Measurements from ENCODE around the gene TECPR1. TPM values are rescaled to one million over a fixed set of nuclear protein-coding genes. Genes with fewer than 3 reads are reported as not detected.

Gene TECPR1
- total and polyA plus RNA-seq, 2 donors (not counting 1 experiment from before 2014, with no cell fraction given) = 20.9 to 52.2 TPM

DNA sequence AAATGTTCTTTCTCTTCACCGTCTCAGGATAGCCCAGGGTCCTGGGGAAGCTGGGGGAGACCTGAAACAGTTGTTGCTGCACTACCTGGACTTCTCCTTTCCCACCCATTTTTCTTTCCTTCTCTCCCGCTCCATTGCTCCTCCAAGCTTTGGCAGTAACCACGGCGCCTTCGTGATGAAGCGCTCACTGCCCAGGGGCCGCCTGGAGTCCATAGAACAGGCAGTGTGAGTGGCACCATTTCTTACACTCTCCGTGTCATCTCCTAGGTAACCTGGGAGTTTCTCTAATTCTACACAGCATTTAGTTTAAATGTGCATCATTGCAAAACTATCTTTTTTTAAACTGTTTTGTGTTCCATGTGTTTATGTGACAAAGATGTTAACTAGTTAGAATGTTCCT lies 81.1 kb downstream of the TECPR1 start:
- H3K27ac Mint-ChIP-seq = no peak overlapping the region
- intact Hi-C loops (cut with micrococcal nuclease) = no loop called here
- ChIA-PET CTCF (interaction anchor here (0.6 to 11.3 kb wide), 4 partner anchors 65 to 187 kb away, joined by 3 to 383 read pairs (median 3); no protein-coding TSS in a partner anchor), POLR2A (no interaction called here)
- no peak for TF ChIP-seq EZH2 (IDR thresholded peaks at IDR 0.05; ENCODE audit: borderline replicate concordance, insufficient read depth, low read depth, low read length, poor library complexity, severe bottlenecking)
- TF ChIP-seq, protein P1, sequence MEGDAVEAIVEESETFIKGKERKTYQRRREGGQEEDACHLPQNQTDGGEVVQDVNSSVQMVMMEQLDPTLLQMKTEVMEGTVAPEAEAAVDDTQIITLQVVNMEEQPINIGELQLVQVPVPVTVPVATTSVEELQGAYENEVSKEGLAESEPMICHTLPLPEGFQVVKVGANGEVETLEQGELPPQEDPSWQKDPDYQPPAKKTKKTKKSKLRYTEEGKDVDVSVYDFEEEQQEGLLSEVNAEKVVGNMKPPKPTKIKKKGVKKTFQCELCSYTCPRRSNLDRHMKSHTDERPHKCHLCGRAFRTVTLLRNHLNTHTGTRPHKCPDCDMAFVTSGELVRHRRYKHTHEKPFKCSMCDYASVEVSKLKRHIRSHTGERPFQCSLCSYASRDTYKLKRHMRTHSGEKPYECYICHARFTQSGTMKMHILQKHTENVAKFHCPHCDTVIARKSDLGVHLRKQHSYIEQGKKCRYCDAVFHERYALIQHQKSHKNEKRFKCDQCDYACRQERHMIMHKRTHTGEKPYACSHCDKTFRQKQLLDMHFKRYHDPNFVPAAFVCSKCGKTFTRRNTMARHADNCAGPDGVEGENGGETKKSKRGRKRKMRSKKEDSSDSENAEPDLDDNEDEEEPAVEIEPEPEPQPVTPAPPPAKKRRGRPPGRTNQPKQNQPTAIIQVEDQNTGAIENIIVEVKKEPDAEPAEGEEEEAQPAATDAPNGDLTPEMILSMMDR (IDR thresholded peaks at IDR 0.05) = no peak
- no peak overlapping the region for H2AFZ ChIP-seq (ENCODE audit: insufficient read depth, low read depth, low read length, poor library complexity, severe bottlenecking)
- peaks cover 11% of the 10 kb centered on the region for H3K4me1 Mint-ChIP-seq
- H3K9me3 ChIP-seq (ENCODE audit: control extremely low read depth in 1 of 3, control insufficient read depth in 2 of 3, insufficient read depth in 1 of 3, low read length in 2 of 3) = no peaks in the 10 kb centered on the region
- no peak overlapping the region for H3K27ac ChIP-seq (ENCODE audit: low read length in 2 of 2)
- H3K79me2 ChIP-seq (ENCODE audit: control insufficient read depth, insufficient read depth, low read length) = peaks cover under 1% of the 10 kb centered on the region
- no peak overlapping the region for H3K9ac ChIP-seq (ENCODE audit: low read length)
- H3K36me3 ChIP-seq (replicated peaks in 1 of 2; ENCODE audit: control extremely low read depth in 1 of 2, control insufficient read depth in 1 of 2, extremely low read depth in 1 of 2, insufficient read depth in 2 of 2, low read length in 1 of 2) = peaks cover 0 to 5% of the 10 kb centered on the region in 2 experiments
- peaks cover 24% of the 10 kb centered on the region for H4K20me1 ChIP-seq (ENCODE audit: control insufficient read depth, insufficient read depth, low read length, poor library complexity, severe bottlenecking)
- 100% methylated on average over 5 of the region's 8 CpGs for WGBS (ENCODE audit: insufficient coverage)
- DNase-seq (no peak), ATAC-seq (ENCODE audit: low read depth) (no peak)
- H3K4me1 ChIP-seq (ENCODE audit: control insufficient read depth in 2 of 2, insufficient read depth in 2 of 2, low read length in 2 of 2) = peaks cover 0 to 6% of the 10 kb centered on the region in 2 donors
- no peaks in the 10 kb centered on the region for H3K27me3 ChIP-seq (replicated peaks in 1 of 4; ENCODE audit: control extremely low read depth in 1 of 4, control insufficient read depth in 3 of 4, insufficient read depth in 4 of 4, low read length in 3 of 4)
- H3K4me3 ChIP-seq (ENCODE audit: control extremely low read depth in 1 of 5, extremely low read depth in 1 of 5, insufficient read depth in 1 of 5, low read depth in 2 of 5, low read length in 4 of 5) = no peak overlapping the region
- no peak overlapping the region for H3K4me2 ChIP-seq (replicated peaks; ENCODE audit: low read depth, low read length, poor library complexity, severe bottlenecking)
- peaks cover 4% of the 10 kb centered on the region for H3K27me3 Mint-ChIP-seq
- no peak overlapping the region for H3K4me3 Mint-ChIP-seq
- no peaks in the 10 kb centered on the region for H3K9me3 Mint-ChIP-seq (ENCODE audit: insufficient read depth)

DNA sequence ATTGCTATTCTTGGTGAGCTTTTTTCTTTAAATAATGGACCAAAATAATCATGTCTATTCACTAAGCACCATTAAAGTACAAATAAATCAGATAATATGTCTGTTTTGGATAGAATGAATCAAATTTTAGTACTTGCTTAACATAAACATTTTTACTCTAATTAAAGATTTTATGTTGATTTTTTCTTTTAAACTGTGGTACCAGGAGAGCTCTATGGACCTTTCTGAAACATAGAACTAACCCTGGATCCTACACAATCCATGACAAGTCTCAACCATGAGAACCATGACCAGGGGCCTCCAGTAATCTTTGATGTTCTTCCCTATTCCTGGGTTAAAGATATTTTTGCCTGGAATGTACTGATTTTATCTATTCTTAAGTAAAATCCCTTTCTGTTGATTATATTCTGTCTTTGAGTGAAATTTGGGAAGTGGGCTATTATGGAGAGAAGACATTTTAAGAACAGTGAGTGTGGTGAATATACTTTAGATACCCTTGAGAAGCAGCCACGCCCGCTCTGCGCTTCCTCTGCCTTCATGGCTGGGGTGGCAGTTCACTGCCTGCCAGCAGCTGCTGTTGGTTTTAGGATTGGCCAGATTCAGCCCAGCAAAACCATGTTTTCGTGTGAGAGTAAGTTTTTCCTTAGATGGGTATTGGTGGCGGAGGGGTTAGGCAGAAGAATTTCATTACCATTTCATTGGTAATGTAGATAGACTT lies 83.0 kb downstream of the TECPR1 start:
- POLR2A ChIA-PET = interaction anchor here (1.1 kb wide), 1 partner anchor 147 kb away, joined by 5 read pairs; no protein-coding TSS in a partner anchor
- ATAC-seq (ENCODE audit: low read depth) = no peak

More for the DNA sequence above, 83.0 kb downstream of the TECPR1 start:
- Histone ChIP-seq H3K4me3 (ENCODE audit: control extremely low read depth in 1 of 5, extremely low read depth in 1 of 5, insufficient read depth in 1 of 5, low read depth in 2 of 5, low read length in 4 of 5) (no peak overlapping the region), H3K4me2 (replicated peaks; ENCODE audit: low read depth, low read length, poor library complexity, severe bottlenecking) (no peak overlapping the region), H3K79me2 (ENCODE audit: control insufficient read depth, insufficient read depth, low read length) (peaks cover 4% of the 10 kb centered on the region), H2AFZ (ENCODE audit: insufficient read depth, low read depth, low read length, poor library complexity, severe bottlenecking) (no peak overlapping the region), H3K27ac (ENCODE audit: low read length in 2 of 2) (no peak overlapping the region), H3K27me3 (replicated peaks in 1 of 4; ENCODE audit: control extremely low read depth in 1 of 4, control insufficient read depth in 3 of 4, insufficient read depth in 4 of 4, low read length in 3 of 4) (peaks cover 0 to 4% (median 0%) of the 10 kb centered on the region in 4 experiments), H3K36me3 (replicated peaks in 1 of 2; ENCODE audit: control extremely low read depth in 1 of 2, control insufficient read depth in 1 of 2, extremely low read depth in 1 of 2, insufficient read depth in 2 of 2, low read length in 1 of 2) (no peaks in the 10 kb centered on the region), H3K9ac (ENCODE audit: low read length) (no peak overlapping the region), H4K20me1 (ENCODE audit: control insufficient read depth, insufficient read depth, low read length, poor library complexity, severe bottlenecking) (peaks cover 41% of the 10 kb centered on the region), H3K4me1 (ENCODE audit: control insufficient read depth in 2 of 2, insufficient read depth in 2 of 2, low read length in 2 of 2) (peaks cover 0 to 6% of the 10 kb centered on the region in 2 donors), H3K9me3 (ENCODE audit: control extremely low read depth in 1 of 3, control insufficient read depth in 2 of 3, insufficient read depth in 1 of 3, low read length in 2 of 3) (no peaks in the 10 kb centered on the region)
- intact Hi-C loops (cut with micrococcal nuclease) = loop anchor here (1.0 to 10.0 kb wide), 7 partner anchors 34 to 1064 kb away; partner anchors contain the start of gene LMTK2
- Mint-ChIP-seq H3K4me1 (peaks cover 13% of the 10 kb centered on the region), H3K27me3 (peaks cover 4% of the 10 kb centered on the region), H3K27ac (no peak overlapping the region), H3K4me3 (no peak overlapping the region), H3K9me3 (ENCODE audit: insufficient read depth) (no peaks in the 10 kb centered on the region)
- 67% methylated on average over 3 of the region's 5 CpGs for WGBS (ENCODE audit: insufficient coverage)
- DNase-seq = no peak
- CTCF ChIA-PET = interaction anchor here (0.6 to 11.3 kb wide), 46 partner anchors 9 to 1065 kb away, joined by 3 to 383 read pairs (median 5); partner anchors contain the start of genes ASNS, BAIAP2L1, LMTK2 and SDHAF3
- TF ChIP-seq, protein P1 (IDR thresholded peaks at IDR 0.05) = peak; percentile 58
- TF ChIP-seq EZH2 (IDR thresholded peaks at IDR 0.05; ENCODE audit: borderline replicate concordance, insufficient read depth, low read depth, low read length, poor library complexity, severe bottlenecking) = no peak

Measured in B cell (primary cell).